Nucleus accumbens (tissue), 56 donors: Measurements from ENCODE around the gene STK26.
A peak's percentile ranks its signal among the peaks of the same experiment; 100 is the strongest.
"Not testable (repeated sequence)": the region's sequence is repeated elsewhere in the genome, so short reads cannot be mapped to it uniquely, and the experiment has no call there.

ENCODE experiments used
- DNase-seq, 56 donors: peaks; one replicate each; lab custom pipeline; 2025; lab: John Stamatoyannopoulos, UW

Gene STK26

DNA sequence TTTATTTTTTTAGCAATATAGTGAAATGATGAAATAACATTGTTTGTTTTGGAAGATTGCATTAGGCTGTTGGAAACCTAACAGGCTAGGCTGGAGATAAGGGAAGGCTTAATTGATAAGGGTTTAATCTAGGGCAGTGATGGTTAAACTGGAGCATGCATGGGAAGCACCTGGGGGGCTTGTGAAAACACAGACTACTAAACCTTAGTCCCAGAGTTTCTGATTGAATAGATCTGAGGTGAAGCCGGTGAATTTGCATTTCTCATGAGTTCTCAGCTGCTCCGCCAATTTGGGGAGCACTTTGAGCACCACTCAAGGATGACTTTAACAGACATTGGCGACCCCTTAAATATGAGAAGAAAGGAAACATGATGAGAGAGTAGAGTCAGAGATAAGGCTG is 11.5 kb downstream of the STK26 start:
- DNase-seq: no peak

GRCh38 chrX:132037479-132037993 is 14.4 kb downstream of the STK26 start:
- DNase-seq: no peak

DNA sequence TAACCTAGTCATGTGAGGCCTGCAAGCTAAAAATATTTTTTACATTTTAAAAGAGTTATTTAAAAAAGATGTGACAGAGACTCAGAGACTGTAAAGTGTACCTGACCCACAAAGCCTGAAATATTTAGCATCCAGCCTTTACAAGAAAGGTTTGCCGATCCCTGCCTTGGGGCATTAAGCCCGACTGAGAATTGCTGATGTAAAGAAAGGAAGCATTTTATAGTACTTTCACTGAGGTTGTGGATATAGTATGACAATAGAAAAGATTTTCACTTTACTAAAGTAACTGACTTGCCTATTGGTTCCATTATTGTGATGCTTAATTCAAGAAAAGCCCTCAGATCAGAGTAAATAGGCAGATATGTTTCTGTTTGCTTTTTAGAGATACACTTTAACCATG is 17.0 kb downstream of the STK26 start:
- no peak for DNase-seq

DNA sequence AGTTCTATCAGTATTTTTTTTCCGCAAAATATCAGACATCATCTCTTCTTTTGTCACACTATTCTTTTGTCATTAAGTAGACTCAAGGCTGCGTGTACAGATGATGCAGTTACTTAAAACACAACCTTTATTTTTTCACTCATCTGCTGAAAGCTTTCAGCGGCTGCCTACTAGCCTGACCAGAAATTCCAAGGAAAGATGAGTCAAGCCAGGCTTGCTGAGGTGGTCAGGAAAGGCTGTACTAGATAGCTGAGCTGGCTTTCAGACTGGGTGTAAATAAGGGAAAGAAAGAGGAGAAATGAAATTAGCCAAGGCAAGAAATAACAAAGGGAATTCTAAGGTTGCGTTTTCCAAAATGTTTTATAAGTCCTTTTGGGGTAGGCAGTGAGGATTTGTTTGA is 17.9 kb downstream of the STK26 start:
- no peak for DNase-seq

GRCh38 chrX:132043977-132044376 is 20.9 kb downstream of the STK26 start:
- no peak for DNase-seq

GRCh38 chrX:132044953-132045352 is 21.9 kb downstream of the STK26 start:
- DNase-seq: no peak

DNA sequence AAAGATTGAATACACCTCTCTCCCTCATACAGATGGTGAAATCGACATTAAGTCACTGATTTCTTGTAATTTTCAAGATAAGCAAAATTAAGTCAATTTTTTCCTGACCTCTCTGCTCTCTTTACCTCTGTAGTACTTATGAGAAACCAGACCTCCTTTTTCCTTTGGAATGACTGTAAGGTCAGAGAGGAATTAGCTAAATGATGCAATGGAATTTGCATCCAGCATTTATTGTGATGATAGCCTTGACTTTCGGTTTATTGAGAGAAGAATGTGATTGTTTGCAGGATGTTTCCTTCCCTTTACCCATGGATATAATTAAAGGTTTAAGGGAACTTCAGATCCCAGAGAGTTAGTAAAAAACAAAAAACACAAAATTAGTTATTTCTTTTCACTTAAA is 22.4 kb downstream of the STK26 start:
- no peak for DNase-seq

DNA sequence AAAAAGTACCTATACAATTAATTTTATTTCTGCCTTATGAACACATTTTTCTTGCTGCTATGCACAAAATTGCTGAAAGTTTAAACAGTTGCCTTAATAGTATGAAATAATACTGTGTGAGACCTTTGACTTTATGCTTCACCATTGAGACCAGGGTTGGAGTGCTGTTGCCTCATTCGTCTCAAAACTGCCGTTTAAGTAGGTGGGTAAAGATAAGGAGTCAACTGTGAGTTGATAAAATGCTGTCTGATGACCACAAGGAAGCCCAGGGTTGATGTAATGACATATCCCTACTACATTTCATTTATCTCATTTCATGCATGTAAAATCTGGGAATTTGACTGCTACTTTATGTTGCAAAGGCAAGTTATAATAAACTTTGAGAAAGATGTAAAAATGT is 23.4 kb downstream of the STK26 start:
- DNase-seq: no peak

DNA sequence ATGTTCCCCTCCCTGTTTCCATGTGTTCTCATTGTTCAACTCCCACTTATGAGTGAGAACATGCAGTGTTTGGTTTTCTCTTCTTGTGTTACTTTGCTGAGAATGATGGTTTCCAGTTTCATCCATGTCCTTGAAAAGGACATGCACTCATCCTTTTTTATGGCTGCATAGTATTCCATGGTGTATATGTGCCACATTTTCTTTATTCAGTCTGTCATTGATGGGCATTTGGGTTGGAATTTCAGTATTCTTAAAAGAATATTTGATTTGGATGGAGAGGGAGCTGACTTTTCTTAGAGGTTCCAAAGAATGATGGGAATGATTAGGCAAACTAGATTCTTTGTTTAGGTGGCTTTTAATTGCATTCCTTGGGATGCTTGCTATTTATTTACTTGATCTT is 28.7 kb downstream of the STK26 start:
- not testable (repeated sequence) for DNase-seq

DNA sequence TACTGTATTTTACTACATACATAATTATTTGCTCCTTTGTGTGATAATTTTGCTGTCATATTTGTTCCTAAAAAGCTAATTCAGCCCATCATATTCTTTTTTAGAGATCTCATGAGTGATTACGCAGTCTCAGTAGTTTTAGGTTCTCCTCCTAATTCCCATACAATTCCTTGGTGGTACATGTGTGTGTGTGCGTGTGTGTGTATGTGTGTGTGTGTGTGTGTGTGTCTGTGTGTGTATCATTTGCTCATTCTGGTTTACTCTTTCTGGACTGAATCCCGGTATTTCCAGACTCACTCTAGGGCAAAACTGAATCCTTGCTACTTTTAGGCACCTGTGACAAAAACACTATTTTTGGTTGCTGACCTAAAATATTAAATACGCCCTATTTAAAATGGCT is 34.9 kb downstream of the STK26 start:
- no peak for DNase-seq

DNA sequence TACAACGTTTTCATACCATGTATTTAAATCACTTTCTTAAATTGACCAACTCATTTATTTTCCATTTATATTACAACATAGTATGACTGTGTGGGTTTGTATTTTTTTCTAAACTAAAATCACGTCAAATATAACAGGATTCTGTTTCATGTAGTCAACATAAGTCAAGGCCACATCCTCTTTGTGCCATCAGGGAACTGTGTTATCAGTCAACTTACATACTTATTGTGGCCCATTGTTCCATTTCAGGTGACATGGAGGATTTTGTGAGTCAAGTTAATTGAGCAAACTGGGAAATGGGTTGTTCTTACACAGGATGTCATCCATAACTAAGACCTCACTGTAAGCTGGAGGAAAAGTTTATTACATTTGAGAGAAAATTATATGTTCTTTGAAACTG is 35.9 kb downstream of the STK26 start:
- DNase-seq: no peak

DNA sequence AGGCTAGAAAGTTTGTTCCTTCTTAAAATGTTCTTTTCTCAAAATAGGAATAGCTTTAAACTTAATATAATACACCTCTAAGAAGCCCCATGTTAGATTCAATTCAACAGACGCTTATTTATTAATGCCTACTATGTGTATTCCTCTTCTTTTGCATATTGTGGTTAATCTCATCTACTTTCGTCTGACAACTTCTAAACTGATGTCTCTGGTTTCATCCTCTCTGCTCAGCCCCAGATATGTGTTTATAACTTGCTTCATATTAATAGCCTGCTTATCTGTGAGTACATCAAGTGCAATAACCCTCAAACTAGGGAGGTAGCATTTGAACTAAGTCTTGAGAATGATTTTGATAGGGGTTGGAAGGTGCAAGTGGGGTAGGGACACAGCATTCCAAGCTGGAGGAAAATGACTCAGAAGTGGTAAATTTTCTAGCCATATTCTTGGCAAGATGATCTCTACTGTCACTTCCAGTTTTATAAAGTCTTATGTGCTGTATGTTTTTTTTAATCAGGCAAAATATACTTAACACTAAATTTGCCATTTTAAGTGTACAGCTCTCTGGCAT is 37.0 kb downstream of the STK26 start:
- no peak for DNase-seq

DNA sequence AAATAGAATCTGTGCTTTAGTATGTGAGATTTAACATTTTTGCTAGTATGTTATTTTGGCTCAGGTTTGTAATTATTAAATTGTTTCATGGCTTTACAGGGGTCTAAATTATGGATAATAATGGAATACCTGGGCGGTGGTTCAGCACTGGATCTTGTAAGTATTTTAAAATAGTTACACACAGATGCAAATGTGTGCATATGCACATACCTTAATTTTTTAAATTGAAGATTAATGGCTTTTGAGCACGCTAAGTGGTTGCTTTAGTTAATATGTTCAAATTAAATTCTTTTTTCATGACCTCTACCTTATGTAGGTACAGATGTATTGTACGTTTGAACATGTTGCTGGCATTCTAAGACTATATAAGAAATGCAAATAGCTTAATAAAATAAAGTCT is 40.2 kb downstream of the STK26 start:
- DNase-seq: no peak

GRCh38 chrX:132063862-132064261 is 40.8 kb downstream of the STK26 start:
- no peak for DNase-seq

DNA sequence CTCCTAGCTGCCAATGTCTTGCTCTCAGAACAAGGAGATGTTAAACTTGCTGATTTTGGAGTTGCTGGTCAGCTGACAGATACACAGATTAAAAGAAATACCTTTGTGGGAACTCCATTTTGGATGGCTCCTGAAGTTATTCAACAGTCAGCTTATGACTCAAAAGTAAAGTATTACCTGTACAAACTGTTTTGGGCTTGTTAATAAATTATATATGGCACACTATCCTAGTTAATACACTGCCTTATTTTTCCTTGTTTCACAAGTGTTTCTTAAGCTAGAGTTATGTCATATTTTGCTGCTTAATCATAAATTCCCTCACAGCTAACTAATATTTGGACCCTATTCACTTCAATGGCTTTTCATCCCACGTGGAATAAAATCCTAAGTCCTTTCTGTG is 45.3 kb downstream of the STK26 start:
- DNase-seq: no peak

GRCh38 chrX:132071254-132071653 is 48.2 kb downstream of the STK26 start:
- DNase-seq: no peak

- DNase-seq: no peak
Measured at GRCh38 chrX:132077414-132077813, 54.3 kb downstream of the STK26 start.

GRCh38 chrX:132077912-132078311 is 54.8 kb downstream of the STK26 start:
- DNase-seq: no peak

DNA sequence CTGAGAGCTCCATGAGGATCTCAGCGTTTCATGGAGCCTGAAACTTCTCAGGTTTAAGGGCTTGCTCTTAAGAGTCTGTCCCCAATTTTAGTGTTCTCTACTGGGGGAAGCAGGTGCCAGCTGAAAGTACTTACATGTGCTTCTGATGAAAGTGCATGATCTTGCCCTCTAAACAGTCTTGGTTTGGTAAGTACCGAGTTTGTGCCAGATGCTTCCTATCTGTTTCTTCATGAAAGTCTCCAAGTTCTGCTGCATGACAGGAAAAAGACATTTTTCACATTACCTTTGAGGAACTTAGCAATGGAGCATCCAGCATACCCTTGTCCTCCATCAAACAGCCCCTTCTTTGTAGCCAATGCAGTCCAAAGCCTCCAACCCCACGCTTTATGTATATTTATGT is 62.7 kb downstream of the STK26 start:
- no peak for DNase-seq

GRCh38 chrX:132086672-132087071 is 63.6 kb downstream of the STK26 start:
- DNase-seq: no peak

DNA sequence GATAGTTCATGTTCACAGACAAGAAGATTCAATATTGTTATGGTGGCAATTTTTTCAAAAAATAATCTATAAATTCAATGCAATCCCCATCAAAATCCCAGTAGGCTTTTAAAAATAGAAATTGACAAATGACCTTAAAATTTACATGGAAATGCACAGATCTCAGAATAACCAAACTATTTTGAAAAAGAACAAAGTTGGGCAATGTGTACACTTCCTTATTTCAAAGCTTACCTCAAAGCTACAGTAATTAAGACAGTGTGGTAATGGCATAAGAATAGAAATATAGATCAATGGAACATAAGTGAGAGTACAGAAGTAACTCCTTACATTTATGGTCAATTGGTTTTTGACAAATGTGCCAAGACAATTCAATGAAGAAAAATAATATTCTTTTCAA is 65.8 kb downstream of the STK26 start:
- DNase-seq: no peak

- peak in 6 of 56 donors; percentile 0 to 41 (median 6) for DNase-seq
Measured at GRCh38 chrX:132090403-132091159, 67.5 kb downstream of the STK26 start.
